ENCODE results near the gene SFRP2.

DNA sequence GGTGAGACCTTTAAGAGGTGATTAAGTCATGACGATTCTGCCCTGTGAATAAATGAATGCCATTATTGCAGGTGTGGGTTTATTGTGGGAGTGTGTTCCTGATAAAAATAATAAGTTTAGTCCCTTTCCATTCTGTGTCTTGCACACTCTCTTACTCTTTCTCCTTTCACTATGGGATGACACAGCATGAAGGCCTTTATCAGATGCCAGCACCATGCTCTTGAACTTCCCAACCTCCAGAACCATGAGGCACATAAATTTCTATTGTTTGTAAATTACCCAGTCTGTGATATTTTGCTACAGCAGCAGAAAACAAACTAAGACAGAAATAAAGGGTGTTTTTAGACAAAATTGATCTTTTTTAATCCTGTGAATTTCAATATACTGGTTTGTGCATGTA lies 10.5 kb downstream of the SFRP2 start:
- TF ChIP-seq CTCF (IDR thresholded peaks at IDR 0.05) (no peak), POLR2A (IDR thresholded peaks at IDR 0.05) (no peak)

Data from heart left ventricle (tissue), 13 donors.